Fibroblast of mammary gland (primary cell): Measurements from ENCODE around the gene TLK1.

ENCODE experiments used
- DNase-seq: peaks from one replicate; pipeline ENCODE4 v3.0.0-alpha.2; 2010; ENCODE audit warnings: low read depth
- H3K4me3 ChIP-seq: 2 replicates; pipeline ENCODE4 v1.5.1; 2011; ENCODE audit warnings: low read depth, mild to moderate bottlenecking, low read length, moderate library complexity; ENCODE audit not compliant: control insufficient read depth
- CTCF ChIP-seq: conservative IDR thresholded peaks from 2 replicates; pipeline ENCODE4 v1.5.1; 2011; ENCODE audit warnings: low read depth, low read length, inconsistent platforms; ENCODE audit not compliant: control insufficient read depth, insufficient read depth

TLK1 gene

GRCh38 chr2:170949415-170949814, 211.3 kb downstream of the TLK1 start:
- no peak overlapping the region for H3K4me3 ChIP-seq
- DNase-seq = no peak
- no peak for TF ChIP-seq CTCF

- no peak for DNase-seq
- H3K4me3 ChIP-seq = no peak overlapping the region
- no peak for TF ChIP-seq CTCF
These were observed 216.1 kb downstream of the TLK1 start for GRCh38 chr2:170944545-170944944.

GRCh38 chr2:170943596-170943995, 217.1 kb downstream of the TLK1 start:
- no peak for TF ChIP-seq CTCF
- peak; percentile 21 for DNase-seq
- H3K4me3 ChIP-seq = no peak overlapping the region

- no peak overlapping the region for H3K4me3 ChIP-seq
- peak; percentile 25 for DNase-seq
- no peak for TF ChIP-seq CTCF
These were observed 217.7 kb downstream of the TLK1 start for GRCh38 chr2:170943041-170943440.

- peak; percentile 48 for DNase-seq
- TF ChIP-seq CTCF = no peak
- H3K4me3 ChIP-seq = no peak overlapping the region
These were observed 218.1 kb downstream of the TLK1 start for GRCh38 chr2:170942615-170943014.
